ENCODE data around the gene FAM83D.

FAM83D gene

DNA sequence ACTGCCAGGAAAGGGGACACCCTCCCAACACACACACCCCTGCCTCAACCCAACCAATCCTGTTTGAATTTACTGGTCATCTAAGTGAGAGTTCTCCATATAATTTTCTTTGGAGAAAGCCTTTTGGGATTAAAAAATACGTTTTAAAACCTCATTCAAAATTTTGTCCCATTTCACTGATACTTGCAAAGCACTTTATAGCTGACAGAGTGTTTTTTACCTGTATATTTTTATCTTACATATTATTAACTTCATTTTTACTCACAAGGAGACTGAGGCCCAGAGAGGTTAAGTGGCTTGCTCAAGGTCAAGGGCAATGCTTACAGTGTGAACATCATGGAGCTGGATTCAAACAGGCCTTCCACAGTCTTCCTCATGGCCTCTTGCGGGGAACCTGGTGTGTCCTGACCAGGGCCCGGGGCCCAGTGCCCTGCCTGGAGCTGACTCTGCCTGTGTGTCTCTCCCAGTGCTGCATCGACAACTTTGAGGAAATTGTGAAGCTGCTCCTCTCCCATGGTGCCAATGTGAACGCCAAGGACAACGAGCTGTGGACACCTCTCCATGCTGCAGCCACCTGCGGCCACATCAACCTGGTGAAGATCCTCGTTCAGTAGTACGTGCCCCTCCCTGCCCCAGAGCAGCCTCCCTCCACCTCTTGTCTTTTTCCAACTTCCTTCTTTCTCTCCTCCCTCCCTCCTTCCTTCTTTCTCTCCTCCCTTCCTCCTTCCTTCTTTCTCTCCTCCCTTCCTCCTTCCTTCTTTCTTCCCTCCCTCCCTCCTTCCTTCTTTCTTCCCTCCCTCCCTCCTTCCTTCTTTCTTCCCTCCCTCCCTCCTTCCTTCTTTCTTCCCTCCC is 30.9 kb upstream of the FAM83D start:
- DNase-seq (ENCODE audit: low read depth, low spot score) = no peak

DNA sequence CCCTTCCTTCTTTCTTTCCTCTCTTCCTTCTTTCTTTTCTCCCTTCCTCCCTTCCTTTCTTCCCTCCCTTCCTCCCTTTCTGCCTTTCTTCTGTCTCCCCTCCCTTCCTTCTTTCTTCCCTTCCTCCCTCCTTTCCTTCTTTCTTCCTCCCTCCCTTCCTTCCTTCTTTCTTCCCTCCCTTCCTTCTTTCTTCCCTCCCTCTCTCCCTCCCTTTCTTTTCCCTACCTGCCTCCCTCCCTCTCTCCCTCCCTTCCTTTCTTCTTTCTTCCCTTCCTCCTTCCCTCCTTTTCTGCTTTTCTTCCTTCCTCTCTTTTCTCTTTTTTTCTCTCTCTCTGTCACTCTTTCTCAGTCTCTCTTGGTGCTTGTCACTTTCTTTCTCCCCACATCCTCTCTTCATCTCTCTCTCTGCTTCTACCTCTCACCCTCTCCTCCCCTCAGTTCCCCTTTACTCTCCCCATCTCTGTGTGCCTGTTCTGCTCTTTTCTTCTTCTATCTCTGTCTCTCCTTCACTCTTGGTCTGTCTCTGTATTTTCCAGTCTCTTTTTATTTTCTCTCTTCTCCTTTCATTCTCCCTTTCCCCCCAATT is 30.1 kb upstream of the FAM83D start:
- DNase-seq (ENCODE audit: low read depth, low spot score) = no peak

DNA sequence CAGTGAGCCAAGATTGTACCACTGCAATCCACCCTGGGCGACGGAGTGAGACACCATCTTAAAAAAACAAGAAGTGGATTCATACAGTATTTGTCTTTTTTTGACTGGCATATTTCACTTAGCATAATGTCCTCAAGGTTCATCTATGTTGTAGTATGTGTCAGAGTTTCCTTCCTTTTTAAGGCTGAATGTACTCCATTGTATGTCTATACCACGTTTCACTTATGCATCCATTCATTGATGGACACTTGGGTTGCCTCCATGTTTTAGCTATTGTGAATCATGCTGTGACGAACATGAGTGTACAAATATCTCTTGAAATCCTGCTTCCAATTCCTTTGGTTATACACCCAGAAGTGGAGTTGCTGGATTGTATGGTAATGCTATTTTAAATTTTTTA is 28.9 kb upstream of the FAM83D start:
- DNase-seq (ENCODE audit: low read depth, low spot score) = no peak

DNA sequence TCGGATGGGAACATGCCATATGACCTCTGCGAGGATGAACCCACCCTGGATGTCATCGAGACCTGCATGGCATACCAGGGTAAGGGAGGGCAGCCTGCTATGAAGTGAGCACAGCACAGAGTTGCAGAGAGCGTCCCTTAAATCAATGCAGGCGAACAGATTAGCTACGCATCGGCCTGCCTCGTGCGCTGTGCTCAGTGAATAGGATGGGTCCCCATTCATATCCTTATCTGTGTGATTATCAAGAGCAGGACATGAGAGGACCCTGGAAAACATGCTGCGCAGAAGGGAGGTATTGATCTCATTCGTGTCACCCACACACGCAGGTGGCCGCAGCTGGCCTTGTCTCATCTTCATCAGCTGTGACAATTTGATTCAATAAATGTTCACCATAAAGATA is 25.6 kb upstream of the FAM83D start:
- no peak for DNase-seq (ENCODE audit: low read depth, low spot score)

DNA sequence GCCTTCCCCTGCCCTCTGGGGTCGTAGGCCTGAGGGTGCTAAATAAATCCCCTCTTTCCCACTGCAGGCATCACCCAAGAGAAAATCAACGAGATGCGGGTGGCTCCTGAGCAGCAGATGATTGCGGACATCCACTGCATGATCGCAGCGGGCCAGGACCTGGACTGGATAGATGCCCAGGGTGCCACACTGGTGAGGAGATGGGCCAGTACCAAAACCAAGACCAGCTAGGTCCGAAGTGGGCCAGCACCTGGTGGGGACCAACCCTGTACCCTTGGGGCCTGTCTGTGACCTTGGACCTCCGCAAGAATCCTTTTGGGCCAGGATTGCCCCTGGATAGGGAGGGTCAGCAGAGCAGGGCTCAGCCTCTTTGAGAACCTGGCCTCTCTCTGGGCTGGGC is 23.6 kb upstream of the FAM83D start:
- DNase-seq (ENCODE audit: low read depth, low spot score) = no peak

DNA sequence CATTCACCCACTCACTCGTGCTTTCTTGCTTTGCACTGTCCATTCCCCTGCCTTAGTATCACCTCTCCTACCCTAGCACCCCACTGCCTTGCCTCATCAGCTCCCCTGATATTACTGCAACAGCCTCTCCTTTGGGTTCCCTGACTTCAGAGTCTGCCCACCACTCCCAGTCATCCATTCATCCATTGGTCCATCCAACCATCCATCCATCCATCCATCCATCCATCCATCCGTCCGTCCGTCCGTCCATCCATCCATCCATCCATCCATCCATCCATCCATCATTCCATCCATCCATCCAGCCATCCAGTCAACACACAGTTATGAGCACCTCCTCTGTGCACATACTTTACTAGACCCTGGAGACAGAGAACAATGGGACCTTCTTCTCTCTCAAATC is 22.9 kb upstream of the FAM83D start:
- DNase-seq (ENCODE audit: low read depth, low spot score) = no peak

DNA sequence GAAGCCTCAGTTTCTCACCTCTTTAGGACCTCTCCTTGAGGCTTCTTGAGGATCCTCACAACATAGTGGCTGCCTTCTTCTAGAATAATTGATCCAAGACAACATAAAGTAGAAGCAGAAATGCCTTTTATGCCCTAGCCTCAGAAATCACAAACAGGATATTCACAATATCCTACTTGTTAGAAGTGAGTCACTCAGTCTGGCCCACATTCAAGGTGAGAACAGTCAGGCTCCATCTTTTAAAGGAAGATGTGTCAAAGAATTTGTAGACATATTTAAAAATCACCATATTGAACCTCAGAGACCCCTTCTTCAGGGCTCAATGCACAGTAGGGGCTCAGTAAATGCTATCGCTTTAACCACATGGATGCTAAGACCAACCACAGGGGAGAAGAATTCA is 20.8 kb upstream of the FAM83D start:
- DNase-seq (ENCODE audit: low read depth, low spot score) = no peak

DNA sequence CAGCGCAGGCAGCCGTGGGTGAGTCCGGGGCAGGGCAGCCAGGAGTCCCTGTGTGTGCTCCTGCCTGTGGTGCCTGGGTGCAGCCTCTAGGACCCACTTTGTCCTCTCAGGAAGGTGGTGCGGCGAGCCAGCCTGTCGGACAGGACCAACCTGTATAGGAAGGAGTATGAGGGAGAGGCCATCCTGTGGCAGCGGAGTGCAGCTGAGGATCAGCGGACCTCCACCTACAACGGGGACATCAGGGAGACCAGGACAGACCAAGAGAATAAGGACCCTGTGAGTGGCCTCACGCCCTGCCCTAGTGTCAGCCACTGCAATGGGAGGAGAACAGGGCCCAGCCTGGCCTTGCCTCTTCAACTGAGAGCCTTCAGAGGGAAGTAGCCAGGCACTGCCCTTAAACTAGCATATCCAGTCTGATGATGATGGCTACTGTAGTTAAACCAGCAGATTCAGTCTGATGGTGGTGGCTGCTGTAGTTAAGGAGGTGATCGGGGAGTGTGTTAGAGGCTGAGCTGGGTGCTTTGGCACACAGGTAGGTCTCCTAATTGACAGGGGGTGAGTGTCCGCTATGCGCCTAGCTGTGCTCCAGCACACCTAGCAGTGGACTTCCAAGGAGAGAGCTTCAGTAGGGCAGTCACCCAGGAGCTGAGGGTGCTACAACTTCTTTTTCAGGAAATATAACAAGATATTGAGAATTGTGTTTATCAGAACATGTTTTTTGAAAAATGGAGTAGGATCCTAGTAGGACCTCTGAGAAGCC is 18.1 kb upstream of the FAM83D start:
- no peak for DNase-seq (ENCODE audit: low read depth, low spot score)

DNA sequence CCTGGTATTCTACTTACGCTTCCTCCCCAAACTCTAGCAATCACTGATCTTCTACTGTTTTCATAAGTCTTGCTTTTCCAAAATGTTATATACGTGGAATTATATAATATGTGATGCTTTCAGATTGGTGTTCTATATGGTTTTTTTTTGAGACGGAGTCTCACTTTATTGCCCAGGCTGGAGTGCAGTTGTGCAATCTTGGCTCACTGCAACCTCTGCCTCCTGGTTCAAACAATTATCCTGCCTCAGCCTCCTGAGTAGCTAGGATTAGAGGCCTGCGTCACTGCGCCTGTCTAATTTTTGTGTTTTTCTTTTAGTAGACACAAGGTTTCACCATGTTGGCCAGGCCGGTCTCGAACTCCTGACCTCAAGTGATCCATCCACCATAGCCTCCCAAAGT is 10.9 kb upstream of the FAM83D start:
- no peak for DNase-seq (ENCODE audit: low read depth, low spot score)

DNA sequence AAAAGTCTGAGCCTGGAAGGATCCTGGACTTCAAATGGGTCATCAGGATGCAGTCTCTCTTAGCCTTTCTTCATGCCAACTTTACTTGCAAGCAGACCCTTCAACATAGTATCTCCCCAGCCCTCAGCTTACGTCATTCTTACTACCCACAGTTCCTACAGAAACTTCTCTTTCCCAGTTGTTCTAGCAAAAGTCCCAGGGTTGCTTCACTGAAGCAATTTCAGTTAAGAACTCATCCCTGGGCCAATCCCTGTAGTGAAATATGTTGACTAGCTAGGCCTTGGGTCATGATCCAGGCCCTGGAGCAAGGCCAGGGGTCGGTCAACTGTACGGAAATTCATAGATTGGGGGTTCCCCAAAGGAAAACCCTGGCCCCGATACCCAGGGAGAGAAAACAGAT is 8.6 kb upstream of the FAM83D start:
- no peak for DNase-seq (ENCODE audit: low read depth, low spot score)

DNA sequence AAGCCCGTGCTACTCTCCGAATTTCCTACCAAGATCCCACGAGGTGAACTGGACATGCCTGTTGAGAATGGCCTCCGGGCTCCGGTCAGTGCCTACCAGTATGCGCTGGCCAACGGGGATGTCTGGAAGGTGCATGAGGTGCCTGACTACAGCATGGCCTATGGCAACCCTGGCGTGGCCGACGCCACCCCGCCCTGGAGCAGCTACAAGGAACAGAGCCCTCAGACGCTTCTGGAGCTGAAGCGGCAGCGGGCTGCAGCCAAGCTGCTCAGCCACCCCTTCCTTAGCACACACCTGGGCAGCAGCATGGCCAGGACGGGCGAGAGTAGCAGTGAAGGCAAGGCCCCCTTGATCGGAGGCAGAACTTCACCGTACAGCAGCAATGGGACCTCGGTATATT is 8.0 kb upstream of the FAM83D start:
- no peak for DNase-seq (ENCODE audit: low read depth, low spot score)

DNA sequence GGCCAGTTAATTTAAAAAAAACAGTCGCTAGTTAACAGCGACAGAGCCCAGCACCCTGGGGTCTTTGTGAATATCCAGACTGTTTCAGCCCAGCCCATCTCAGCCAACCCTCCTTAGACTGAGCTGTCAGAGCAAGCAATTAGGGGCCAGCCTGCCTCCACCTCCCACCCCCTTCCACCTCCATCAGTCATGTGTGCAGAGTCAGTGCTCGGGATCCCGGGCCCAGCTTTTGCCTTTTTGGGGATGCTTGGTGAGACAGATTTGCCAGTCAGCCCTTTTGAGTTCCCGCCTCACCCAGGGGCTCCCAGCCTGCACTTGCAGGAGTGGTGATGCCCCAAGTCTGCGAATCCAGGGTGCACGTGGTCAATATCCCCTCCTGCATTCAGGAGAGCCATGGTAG is 6.5 kb upstream of the FAM83D start:
- no peak for DNase-seq (ENCODE audit: low read depth, low spot score)

DNA sequence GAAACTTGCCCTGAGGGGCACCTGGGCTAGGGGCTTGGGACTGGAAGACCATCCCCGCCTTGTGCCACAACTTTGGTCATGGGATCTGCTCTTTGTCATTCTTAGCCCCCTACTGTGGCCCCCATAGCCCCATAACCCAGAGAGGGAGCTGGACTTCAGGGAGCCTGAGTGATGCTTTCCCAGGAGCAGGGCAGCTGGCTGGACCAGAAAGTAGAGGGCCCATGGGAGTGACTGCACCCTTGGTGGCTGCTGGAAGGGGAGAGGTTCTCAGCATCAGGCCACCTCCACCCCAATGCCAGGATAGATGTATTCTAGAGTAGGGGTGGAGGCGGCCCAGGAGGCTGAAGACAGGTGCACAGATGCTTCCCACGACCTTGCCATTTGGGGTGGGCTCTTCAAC is 5.8 kb upstream of the FAM83D start:
- DNase-seq (ENCODE audit: low read depth, low spot score) = no peak

DNA sequence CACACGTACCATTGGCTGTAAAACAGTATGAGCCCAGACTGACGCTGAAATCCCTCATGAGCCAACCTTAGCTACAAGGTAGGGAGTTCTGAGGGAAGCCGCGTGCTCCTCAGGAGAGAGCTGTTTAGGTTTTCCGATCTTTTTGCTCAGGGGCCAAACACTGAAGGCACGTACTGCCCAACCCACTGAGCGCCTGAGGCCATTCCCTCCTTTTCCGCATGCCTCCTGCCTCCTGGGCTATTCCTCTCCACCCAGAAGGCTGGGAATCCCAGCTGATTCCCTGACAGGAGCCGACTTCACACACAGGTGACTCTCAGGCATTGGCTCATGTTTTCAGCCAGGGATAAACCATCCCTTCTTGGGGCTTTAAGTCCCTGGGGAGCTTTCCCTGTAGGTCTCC is 5.4 kb upstream of the FAM83D start:
- DNase-seq (ENCODE audit: low read depth, low spot score) = peak; percentile 81

DNA sequence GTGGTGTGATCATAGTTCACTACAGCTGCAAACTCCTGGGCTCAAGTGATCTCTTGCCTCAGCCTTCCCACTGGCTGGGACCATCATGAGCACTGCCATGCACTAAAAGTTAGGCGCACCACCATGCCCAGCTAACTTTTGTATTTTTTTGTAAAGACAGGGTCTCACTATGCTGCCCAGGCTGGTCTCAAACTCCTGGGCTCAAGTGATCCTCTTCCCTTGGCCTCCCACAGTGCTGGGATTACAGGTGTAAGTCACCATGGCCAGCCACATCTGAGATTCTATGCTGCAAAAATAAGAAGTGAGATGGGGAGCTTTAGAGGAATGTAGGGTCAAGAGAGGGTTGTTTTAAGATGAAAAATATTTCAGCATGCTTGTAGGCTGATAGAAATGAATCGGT is 1.5 kb upstream of the FAM83D start:
- no peak for DNase-seq (ENCODE audit: low read depth, low spot score)

DNA sequence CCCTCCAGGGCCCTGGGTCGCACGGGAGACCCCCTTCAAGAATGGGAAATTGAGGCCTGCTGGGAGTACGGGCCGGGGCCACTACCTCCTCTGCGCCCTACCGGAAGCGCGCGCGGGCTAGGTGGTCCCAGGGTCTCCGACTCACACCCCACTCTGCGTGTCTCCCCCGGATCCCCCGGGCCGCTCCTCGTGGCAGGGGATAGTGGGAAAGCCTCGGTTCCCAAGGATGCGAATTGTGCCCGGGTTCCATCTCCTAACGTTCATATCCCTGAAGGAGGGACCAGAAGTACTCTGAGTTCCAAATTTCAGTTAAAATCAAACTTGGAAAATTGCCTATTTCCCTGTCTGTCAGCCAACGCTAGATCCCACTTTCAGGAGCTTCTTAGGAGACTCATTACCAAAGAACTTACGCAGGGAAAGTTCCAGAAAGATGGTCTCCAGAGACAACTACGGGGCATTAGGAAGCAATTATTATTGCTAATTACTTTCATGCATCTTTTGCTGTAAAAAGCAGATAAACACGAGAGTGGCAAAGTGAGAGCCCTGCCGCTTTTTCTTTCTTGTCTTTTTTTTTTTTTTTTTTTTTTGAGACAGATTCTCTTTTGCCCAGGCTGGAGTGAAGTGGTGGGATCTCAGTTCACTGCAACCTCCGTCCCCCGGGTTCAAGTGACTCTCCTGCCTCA is 858 bp downstream of the FAM83D start:
- no peak for DNase-seq (ENCODE audit: low read depth, low spot score)

DNA sequence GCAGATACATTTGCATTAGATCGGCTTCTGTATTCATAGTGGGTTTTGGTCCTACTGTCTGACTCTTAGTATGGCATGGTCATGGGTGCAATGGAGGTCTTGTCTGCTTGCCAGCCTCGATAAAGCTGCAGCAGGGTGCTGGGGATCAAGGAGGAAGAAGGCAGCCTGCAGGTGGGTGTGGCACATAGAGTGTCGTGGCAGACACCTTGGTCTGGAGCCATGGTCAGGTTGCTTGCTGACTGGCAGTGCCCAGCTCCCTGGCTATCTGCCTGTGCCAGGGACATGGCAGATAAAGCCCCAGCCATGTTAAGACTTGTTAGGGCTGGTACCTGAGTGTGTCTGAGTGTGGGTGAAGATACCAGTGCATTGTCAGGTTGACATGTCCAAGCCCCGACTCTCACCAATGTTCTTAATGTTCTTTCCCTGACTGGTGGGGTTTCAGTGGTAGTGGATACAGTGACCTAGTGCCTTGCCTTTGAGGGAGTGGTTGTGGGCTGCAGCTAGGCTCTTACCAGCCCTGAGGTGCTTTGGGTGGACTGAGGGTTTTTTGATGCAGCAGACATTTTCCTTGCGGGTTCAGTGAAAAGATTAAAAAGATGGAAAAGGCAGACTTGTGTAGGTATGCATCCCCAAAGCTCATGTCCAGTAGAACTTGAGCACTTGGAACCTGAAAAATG is 1.8 kb downstream of the FAM83D start:
- no peak for DNase-seq (ENCODE audit: low read depth, low spot score)

DNA sequence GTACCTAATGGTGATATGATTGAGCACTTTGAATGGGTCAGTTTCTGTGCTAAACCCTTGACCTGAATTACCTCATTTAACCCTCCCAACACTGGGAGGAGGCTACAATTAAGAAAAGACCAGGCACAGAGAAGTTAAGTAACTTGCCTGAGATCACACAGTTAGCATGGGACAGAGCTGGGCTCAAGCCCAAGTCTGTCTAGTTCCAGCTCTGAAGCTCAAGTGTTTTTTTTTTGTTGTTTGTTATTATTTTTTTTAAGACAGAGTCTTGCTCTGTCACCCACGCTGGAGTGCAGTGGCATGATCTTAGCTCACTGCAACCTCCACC is 4.0 kb downstream of the FAM83D start:
- DNase-seq (ENCODE audit: low read depth, low spot score) = no peak

DNA sequence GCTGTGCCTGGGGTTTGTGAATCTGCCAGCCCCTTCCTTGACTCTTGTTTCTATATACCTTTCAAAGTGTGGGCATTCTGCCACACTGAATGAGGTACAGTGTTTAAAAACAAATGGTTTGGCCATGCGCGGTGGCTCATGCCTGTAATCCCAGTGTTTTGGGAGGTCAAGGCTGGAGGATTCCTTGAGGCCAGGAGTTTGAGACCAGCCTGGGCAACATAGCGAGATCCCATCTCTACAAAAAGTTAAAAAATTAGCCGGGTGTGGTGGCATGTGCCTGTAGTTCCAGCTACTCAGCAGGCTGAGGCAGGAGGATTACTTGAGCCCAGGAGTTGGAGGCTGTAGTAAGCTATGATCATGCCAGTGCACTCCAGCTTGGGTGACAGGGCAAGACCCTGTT is 5.8 kb downstream of the FAM83D start:
- DNase-seq (ENCODE audit: low read depth, low spot score) = no peak

DNA sequence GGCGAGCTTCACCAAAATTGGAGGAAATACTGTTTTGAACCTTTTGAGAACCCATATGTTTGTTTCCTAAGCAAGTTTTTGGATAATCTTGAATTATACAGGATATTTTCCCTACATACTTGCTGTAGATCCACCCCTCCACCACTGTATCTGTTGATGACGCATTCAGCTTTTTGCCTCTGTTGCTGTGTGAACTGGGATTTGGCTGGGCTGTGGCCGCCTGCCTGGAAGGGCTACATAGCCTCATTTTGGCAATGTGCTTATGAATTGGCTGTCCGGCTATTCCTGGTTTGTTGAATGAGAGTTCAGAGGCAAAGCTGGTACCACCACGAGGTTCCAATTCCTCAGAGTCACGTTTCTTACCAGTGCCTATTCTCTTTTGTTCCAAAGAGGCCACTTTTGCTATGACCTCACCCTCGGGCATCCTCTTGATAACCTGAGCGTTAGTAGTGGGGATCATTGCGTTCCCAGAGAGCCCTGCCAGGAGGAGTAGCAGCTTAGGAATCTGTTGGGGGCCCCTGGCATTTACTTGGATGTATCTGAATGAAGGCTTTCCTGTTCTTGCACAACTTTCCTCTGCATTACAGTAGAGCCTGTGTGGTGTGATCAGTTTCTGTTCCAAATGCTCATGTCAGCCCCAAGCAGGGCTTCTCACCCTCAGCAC is 6.4 kb downstream of the FAM83D start:
- DNase-seq (ENCODE audit: low read depth, low spot score) = no peak

DNA sequence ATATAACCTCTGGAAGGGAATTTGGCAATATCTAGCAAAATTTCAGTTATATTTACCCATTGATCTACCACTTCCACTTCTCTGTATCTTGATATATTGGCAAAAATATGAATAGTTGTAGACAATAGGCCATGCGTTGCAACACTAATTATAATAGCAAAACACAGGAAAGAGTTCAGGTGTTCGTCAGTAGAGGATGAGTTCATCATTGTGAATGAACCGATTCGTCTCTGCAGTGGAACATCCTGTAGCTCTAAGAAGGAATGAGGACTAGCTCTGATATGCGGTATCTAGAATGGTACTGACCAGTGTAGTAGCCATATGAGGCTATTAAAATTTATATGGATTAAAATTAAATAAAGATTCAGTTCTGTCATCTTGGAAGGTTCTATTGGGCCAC is 8.3 kb downstream of the FAM83D start:
- DNase-seq (ENCODE audit: low read depth, low spot score) = no peak
